Keratinocyte (primary cell): ENCODE measurements around the gene NELL2. TPM values are rescaled to one million over a fixed set of nuclear protein-coding genes. Genes with fewer than 3 reads are reported as not detected.

Source experiments
- DNase-seq: peaks from one replicate; pipeline ENCODE4 v3.0.0-alpha.2; 2011; ENCODE audit warnings: low read depth, missing footprints, low spot score
- FAIRE-seq: peaks from 2 replicates; lab custom pipeline; 2011; peaks lifted over from hg19 to GRCh38; lab: Jason Lieb, UNC
- H2AFZ ChIP-seq: 2 replicates; pipeline ENCODE4 v1.6.0; 2012; ENCODE audit warnings: low read length, control low read depth, inconsistent platforms; ENCODE audit not compliant: control insufficient read depth
- H3K27ac ChIP-seq: 2 replicates; pipeline ENCODE4 v1.5.1; 2011; ENCODE audit warnings: low read length; ENCODE audit not compliant: control insufficient read depth, insufficient read depth
- H3K27me3 ChIP-seq: 3 replicates; pipeline ENCODE4 v1.6.0; 2011; ENCODE audit warnings: low read length; ENCODE audit not compliant: control insufficient read depth, insufficient read depth; ENCODE audit errors: extremely low read depth
- H3K36me3 ChIP-seq, 2 experiments: 2 replicates in 1 of 2; 3 replicates in 1 of 2; pipeline ENCODE4 v1.5.1; 2011; ENCODE audit warnings: low read length in 2 of 2, mild to moderate bottlenecking in 1 of 2; ENCODE audit not compliant: control insufficient read depth in 2 of 2, insufficient read depth in 2 of 2; ENCODE audit errors: extremely low read depth in 1 of 2
- H3K4me1 ChIP-seq: 3 replicates; pipeline ENCODE4 v1.5.1; 2011; ENCODE audit warnings: low read length; ENCODE audit not compliant: control insufficient read depth, insufficient read depth; ENCODE audit errors: extremely low read depth
- H3K4me2 ChIP-seq: 3 replicates; pipeline ENCODE4 v1.6.0; 2011; ENCODE audit warnings: low read depth, low read length; ENCODE audit not compliant: control insufficient read depth, insufficient read depth; ENCODE audit errors: extremely low read depth
- H3K4me3 ChIP-seq, 3 experiments: fragments of 200-600 bp in 1 of 3; sonication (generic) in 1 of 3; 2 replicates in 2 of 3; 3 replicates in 1 of 3; pipeline ENCODE4 v1.5.1; 2011 to 2016; ENCODE audit warnings: low read length in 3 of 3, mild to moderate bottlenecking in 3 of 3, control low read depth in 2 of 3, inconsistent platforms in 1 of 3, low read depth in 1 of 3, mixed read lengths in 1 of 3, mixed run types in 1 of 3, moderate library complexity in 1 of 3; ENCODE audit not compliant: control insufficient read depth in 2 of 3, insufficient read depth in 2 of 3; ENCODE audit errors: extremely low read depth in 1 of 3
- H3K79me2 ChIP-seq: 2 replicates; pipeline ENCODE4 v1.6.0; 2012; ENCODE audit warnings: low read length; ENCODE audit not compliant: control insufficient read depth, insufficient read depth
- H3K9ac ChIP-seq: 3 replicates; pipeline ENCODE4 v1.6.0; 2011; ENCODE audit warnings: low read length; ENCODE audit not compliant: control insufficient read depth, insufficient read depth; ENCODE audit errors: extremely low read depth
- H3K9me1 ChIP-seq: 3 replicates; pipeline ENCODE4 v1.6.0; 2011; ENCODE audit warnings: low read length; ENCODE audit not compliant: control insufficient read depth, insufficient read depth; ENCODE audit errors: extremely low read depth
- H3K9me3 ChIP-seq: 2 replicates; pipeline ENCODE4 v1.5.1; 2012; ENCODE audit warnings: low read depth, low read length; ENCODE audit not compliant: control insufficient read depth
- H4K20me1 ChIP-seq: 3 replicates; pipeline ENCODE4 v1.6.0; 2011; ENCODE audit warnings: low read length; ENCODE audit not compliant: control insufficient read depth, insufficient read depth; ENCODE audit errors: extremely low read depth
- EZH2 ChIP-seq: IDR thresholded peaks from one replicate; pipeline ENCODE4 v1.6.1; 2012; ENCODE audit warnings: inconsistent platforms, mild to moderate bottlenecking, low read length, moderate library complexity
- dilution Hi-C: fragments of 300-500 bp; cut with MboI; formaldehyde crosslinking; loops from one replicate; pipeline ENCODE4 v1.7.0; 2020; ENCODE audit warnings: low sequenced_read_pairs; ENCODE audit not compliant: extremely low pct_ligation_motif_present
- polyA plus RNA-seq, 5 experiments: library from polyadenylated mRNA; depleted of rRNA in 3 of 5; stranded (reverse) in 3 of 5; stranded (forward) in 1 of 5; unstranded in 1 of 5; fragments of >200 nt; gene quantifications; 1 replicate in 1 of 5; 2 replicates in 3 of 5; 3 replicates in 1 of 5; pipeline versions ENCODE4 v1.2.1 to v1.2.3, GENCODE V29; 2011 to 2012; ENCODE audit warnings: missing spikeins in 2 of 5, low read depth in 1 of 5, low replicate concordance in 1 of 5
- TF ChIP-seq, protein P1 (sequence below), 3 experiments: IDR thresholded peaks in 1 of 3; conservative IDR thresholded peaks in 1 of 3; optimal IDR thresholded peaks in 1 of 3; 2 replicates in 2 of 3; 3 replicates in 1 of 3; pipeline versions ENCODE3 to v1.5.1; 2011; ENCODE audit warnings: low read length in 3 of 3, mild to moderate bottlenecking in 3 of 3, moderate library complexity in 2 of 3, control low read depth in 1 of 3, inconsistent platforms in 1 of 3; ENCODE audit not compliant: insufficient read depth in 2 of 3; ENCODE audit errors: extremely low read depth in 1 of 3

The NELL2 gene
- polyA plus RNA-seq, 1 donor (not counting 4 experiments of a cell fraction or from before 2014, with no cell fraction given) = 0.58 TPM

GRCh38 chr12:44851586-44851985 is 24.5 kb downstream of the NELL2 start:
- dilution Hi-C loops = no loop called here
- DNase-seq = no peak
- no peaks in the 10 kb centered on the region for H4K20me1 ChIP-seq

GRCh38 chr12:44848703-44849085 is 27.4 kb downstream of the NELL2 start:
- H3K4me1 ChIP-seq = peaks cover 3% of the 10 kb centered on the region
- no peak overlapping the region for H3K4me3 ChIP-seq
- TF ChIP-seq, protein P1, sequence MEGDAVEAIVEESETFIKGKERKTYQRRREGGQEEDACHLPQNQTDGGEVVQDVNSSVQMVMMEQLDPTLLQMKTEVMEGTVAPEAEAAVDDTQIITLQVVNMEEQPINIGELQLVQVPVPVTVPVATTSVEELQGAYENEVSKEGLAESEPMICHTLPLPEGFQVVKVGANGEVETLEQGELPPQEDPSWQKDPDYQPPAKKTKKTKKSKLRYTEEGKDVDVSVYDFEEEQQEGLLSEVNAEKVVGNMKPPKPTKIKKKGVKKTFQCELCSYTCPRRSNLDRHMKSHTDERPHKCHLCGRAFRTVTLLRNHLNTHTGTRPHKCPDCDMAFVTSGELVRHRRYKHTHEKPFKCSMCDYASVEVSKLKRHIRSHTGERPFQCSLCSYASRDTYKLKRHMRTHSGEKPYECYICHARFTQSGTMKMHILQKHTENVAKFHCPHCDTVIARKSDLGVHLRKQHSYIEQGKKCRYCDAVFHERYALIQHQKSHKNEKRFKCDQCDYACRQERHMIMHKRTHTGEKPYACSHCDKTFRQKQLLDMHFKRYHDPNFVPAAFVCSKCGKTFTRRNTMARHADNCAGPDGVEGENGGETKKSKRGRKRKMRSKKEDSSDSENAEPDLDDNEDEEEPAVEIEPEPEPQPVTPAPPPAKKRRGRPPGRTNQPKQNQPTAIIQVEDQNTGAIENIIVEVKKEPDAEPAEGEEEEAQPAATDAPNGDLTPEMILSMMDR (optimal IDR thresholded peaks at IDR 0.05 in 1 of 3, IDR thresholded peaks at IDR 0.05 in 1 of 3, conservative IDR thresholded peaks at IDR 0.05 in 1 of 3; ENCODE audit: extremely low read depth in 1 of 3, insufficient read depth in 2 of 3, low read length in 3 of 3) = no peak
- no peak for TF ChIP-seq EZH2
- no peaks in the 10 kb centered on the region for H3K9me1 ChIP-seq
- no peak overlapping the region for H3K9ac ChIP-seq
- dilution Hi-C loops = no loop called here
- H4K20me1 ChIP-seq = no peaks in the 10 kb centered on the region
- no peaks in the 10 kb centered on the region for H3K9me3 ChIP-seq
- FAIRE-seq (no peak), DNase-seq (no peak)
- no peak overlapping the region for H3K27ac ChIP-seq
- no peak overlapping the region for H2AFZ ChIP-seq
- H3K4me2 ChIP-seq = no peak overlapping the region
- H3K27me3 ChIP-seq = no peaks in the 10 kb centered on the region
- H3K36me3 ChIP-seq = no peaks in the 10 kb centered on the region
- H3K79me2 ChIP-seq = no peaks in the 10 kb centered on the region

More at GRCh38 chr12:44851586-44851985, 24.5 kb downstream of the NELL2 start:
- no peak overlapping the region for H3K4me3 ChIP-seq
- H3K9me1 ChIP-seq = no peaks in the 10 kb centered on the region
- FAIRE-seq = no peak
- no peak overlapping the region for H3K4me2 ChIP-seq
- H3K27ac ChIP-seq = no peak overlapping the region
- no peaks in the 10 kb centered on the region for H3K79me2 ChIP-seq
- TF ChIP-seq, protein P1 (optimal IDR thresholded peaks at IDR 0.05 in 1 of 3, IDR thresholded peaks at IDR 0.05 in 1 of 3, conservative IDR thresholded peaks at IDR 0.05 in 1 of 3; ENCODE audit: extremely low read depth in 1 of 3, insufficient read depth in 2 of 3, low read length in 3 of 3) = no peak
- no peak for TF ChIP-seq EZH2
- no peak overlapping the region for H3K9ac ChIP-seq
- H2AFZ ChIP-seq = no peak overlapping the region
- peaks cover 3% of the 10 kb centered on the region for H3K4me1 ChIP-seq
- H3K27me3 ChIP-seq = no peaks in the 10 kb centered on the region
- no peaks in the 10 kb centered on the region for H3K9me3 ChIP-seq
- no peaks in the 10 kb centered on the region for H3K36me3 ChIP-seq
